GM03348 (cell line): Measurements from ENCODE around the gene CTCF.
"Not testable (repeated sequence)": the region's sequence is repeated elsewhere in the genome, so short reads cannot be mapped to it uniquely, and the experiment has no call there.

Experiments used
- DNase-seq: peaks from one replicate; pipeline ENCODE4 v3.0.0; 2012; ENCODE audit warnings: low spot score

The CTCF gene

DNA sequence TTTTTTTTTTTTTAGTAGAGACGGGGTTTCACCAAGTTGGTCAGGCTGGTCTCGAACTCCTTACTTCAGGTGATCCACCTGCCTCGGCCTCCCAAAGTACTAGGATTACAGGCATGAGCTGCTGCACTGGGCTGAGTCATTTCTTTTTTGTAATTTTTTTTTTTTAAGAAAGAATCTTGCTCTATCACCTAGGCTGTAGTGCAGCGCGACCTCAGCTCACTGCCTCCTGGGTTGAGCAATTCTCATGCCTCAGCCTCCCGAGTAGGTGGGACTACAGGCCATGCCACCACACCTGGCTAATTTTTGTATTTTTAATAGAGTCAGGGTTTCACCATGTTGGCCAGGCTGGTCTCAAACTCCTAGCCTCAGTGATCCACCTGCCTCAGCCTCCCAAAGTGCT lies 28.3 kb upstream of the CTCF start:
- DNase-seq: not testable (repeated sequence)

DNA sequence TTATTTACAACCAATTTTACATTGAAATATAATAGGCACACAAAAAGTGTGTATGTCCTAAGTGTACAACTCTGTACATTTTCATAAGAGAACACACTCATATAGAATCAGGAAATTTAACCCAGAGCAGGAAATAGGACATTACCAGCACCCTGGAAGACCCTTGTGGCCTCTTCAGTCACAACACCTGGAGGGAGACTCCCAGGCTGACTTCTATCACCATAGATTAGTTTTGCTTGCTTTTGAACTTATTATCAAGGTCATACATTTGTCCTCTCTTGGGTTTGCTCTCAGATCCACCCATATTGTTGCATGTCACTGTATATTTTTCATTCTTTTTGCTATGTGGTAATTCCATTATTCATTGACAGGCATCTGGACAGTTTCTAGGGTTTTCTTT lies 27.9 kb upstream of the CTCF start:
- DNase-seq: no peak

DNA sequence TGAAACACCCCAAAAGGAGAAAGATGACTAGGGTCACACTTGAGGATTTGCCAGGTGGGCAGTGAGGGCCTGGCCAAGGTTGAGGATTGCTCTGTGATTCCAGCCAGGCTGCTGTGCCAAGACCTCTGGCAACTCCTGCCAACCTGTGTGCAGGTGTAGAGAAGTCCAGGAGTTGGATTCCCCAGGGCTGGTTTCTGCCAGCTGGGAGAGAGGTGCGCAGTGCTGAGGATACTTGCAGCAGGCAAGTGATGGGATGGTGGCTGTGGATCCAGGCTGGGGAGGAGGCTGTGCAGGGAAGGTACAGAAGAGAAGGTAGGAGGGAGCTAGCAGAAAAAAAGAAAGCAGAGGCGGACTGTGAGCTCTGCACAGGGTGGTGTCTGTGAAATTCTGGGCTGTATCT lies 27.1 kb upstream of the CTCF start:
- no peak for DNase-seq

DNA sequence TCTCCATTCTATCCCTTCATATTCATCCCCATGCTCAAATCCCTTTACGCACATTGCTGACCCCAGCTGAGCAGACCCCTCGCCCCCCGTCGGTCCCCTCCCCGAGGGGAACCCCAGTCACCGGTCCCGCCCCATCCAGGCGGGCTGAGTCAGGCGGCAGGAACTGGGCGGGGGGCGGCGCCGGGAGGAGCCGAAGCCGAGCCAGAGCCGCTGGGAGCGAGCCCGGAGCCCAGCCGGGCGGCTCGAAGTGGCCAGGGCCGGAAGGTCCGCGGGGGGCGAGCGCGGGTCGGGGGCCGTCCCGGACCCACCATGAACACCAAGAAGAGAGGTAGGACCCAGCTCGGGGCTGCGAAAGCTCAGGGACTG lies 25.1 kb upstream of the CTCF start:
- peak; percentile 91 for DNase-seq

DNA sequence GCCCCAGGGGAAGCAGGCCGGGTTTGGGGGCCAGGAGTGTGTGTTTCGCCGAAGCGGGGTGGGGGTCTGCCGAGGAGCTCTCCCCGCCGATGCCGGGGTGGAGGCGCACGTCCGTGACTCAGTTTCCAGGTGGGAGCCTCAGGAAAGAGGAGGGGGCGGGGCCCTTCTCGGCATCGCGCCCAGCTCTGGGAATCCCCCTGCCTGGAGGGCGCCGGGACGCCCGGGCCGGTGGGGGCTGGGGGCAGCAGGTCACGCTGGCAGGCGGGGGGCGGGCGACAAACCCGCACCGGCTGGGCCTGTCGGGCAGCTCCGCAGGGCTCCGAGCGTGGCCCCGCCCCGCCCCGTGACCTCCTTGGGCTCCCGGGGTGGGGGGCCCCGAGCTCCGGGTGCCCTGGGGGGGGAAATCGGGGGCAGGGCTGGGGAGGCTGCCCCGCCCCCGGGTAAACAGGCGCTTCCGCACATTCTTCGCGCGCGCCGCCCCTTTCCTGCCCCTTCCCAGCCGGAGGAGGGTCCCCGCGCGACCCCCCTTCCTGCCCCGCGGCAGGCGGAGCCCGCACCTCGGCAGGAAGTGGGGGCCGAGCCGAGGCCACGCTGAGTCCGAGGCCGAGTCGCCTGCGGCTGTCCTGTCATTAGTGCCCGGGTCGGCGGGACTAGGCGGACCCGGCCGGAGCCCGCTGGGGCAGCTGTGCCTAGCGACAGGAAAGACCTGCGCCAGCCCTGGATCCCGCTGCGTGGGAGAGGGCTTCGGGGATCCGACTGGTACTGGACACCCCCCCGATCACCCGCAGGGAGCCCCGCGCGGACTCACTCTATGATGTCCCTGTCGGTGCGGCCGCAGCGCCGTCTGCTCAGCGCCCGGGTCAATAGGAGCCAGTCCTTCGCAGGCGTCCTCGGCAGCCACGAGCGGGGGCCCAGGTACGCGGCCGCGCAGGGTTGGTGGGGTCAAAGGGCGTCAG lies 24.4 kb upstream of the CTCF start:
- DNase-seq: peak; percentile 81

DNA sequence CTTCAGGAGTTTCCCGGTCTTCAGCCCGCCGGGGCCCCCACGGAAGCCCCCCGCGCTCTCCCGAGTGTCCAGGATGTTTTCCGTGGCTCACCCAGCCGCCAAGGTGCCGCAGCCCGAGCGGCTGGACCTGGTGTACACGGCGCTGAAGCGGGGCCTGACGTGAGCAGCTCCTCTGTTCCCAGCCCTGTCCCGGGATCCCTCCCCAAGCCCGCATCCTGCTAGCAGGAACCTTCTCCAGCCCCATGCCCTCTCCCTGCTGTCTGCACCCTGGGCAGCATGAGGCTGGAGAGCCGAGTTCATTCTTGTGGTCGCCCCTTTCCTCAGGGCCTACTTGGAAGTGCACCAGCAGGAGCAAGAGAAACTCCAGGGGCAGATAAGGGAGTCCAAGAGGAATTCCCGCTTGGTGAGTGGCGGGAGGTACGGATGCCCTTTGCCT lies 23.6 kb upstream of the CTCF start:
- DNase-seq: no peak

DNA sequence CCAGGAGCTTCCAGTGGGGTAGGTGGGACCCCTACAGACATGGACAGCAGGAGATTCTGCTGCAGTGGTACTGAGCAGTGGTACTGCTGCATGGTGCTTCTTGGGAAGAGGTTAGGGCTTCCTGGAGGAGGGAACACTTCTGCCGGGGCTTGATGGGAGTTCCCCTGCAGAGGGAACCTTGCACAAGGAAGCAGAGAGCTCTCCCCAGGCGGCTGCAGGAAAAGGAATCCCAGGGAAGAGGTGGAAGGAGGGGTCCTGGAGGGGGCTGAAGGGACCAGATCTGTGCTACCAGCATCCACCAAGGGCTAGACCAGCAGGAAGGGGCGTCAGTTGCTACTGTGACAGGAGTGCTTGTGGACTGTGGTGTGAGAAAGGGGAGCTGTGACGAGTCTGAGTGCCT lies 23.1 kb upstream of the CTCF start:
- no peak for DNase-seq

DNA sequence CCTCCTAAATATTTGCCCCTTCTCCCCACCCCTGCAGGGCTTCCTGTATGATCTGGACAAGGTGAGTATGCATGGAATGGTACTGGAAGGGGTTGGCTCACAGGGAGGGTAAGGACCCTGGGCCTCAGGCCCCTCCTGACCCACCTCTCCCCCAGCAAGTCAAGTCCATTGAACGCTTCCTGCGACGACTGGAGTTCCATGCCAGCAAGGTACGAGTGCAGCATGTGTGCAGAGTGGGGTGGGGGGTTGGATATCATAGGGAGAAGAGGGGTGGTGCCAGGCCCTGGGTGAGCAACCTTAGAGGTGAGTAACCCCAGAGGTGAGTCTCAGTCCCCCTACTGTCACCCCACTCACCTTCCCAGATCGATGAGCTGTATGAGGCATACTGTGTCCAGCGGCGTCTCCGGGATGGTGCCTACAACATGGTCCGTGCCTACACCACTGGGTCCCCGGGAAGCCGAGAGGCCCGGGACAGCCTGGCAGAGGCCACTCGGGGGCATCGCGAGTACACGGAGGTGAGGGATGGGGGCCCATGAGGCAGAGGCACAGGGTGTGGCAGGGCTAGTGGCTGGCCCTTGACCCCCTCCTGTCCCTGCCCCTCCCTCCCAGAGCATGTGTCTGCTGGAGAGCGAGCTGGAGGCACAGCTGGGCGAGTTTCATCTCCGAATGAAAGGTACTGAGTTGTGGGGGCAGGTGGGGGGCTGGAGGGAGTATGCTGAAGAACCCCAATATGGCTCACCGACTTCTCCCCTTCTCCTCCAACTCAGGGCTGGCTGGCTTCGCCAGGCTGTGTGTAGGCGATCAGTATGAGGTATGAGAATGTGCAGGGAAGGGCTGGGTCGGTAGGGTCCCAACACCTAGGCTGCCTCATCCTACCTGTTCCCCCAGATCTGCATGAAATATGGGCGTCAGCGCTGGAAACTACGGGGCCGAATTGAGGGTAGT lies 22.4 kb upstream of the CTCF start:
- no peak for DNase-seq

DNA sequence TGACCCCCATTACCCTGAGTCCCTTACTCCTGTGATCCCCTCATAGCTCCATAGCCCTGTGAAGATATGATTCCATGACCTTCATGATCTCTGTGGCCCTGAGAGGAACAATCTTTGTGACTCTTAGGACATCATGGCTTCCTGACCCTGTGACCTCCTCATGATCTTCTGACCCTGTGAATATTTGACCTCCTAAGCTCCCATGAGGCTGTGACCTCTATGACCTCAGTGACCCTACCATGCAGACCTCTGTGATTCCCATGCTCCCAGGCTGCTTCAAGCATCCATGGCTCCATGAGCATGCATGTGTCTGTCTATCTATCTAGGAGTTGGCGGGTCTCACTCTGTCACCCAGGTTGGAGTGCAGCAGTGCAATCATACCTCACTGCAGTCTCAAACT lies 21.6 kb upstream of the CTCF start:
- DNase-seq: no peak

DNA sequence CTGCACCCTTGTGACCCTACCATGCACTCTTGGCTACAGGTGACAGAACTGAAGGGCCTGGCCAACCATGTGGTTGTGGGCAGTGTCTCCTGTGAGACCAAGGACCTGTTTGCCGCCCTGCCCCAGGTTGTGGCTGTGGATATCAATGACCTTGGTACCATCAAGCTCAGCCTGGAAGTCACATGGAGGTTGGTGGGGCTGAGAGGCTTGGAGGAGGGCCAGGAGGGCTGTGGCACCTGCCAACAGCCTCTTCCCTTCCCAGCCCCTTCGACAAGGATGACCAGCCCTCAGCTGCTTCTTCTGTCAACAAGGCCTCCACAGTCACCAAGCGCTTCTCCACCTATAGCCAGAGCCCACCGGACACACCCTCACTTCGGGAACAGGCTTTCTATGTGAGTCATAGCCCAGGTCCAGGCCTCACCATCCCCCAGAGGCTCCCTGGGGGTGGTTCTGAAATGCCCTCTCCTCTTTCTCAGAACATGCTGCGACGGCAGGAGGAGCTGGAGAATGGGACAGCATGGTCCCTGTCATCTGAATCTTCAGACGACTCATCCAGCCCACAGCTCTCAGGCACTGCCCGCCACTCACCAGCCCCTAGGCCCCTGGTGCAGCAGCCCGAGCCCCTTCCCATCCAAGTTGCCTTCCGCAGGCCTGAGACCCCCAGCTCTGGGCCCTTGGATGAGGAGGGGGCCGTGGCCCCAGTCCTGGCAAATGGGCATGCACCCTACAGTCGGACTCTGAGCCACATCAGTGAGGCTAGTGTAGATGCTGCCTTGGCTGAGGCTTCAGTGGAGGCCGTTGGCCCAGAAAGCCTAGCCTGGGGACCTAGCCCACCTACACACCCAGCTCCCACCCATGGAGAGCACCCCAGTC lies 20.7 kb upstream of the CTCF start:
- no peak for DNase-seq

DNA sequence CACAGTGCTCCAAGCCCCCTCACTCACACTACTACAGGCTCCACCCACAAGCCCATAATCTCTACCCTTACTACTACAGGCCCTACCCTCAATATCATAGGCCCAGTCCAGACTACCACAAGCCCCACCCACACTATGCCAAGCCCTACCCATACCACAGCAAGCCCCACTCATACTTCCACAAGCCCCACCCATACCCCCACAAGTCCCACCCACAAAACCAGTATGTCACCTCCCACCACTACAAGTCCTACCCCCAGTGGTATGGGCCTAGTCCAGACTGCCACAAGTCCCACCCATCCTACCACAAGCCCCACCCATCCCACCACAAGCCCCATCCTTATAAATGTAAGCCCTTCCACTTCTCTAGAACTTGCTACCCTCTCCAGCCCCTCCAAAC lies 19.9 kb upstream of the CTCF start:
- peak; percentile 87 for DNase-seq

DNA sequence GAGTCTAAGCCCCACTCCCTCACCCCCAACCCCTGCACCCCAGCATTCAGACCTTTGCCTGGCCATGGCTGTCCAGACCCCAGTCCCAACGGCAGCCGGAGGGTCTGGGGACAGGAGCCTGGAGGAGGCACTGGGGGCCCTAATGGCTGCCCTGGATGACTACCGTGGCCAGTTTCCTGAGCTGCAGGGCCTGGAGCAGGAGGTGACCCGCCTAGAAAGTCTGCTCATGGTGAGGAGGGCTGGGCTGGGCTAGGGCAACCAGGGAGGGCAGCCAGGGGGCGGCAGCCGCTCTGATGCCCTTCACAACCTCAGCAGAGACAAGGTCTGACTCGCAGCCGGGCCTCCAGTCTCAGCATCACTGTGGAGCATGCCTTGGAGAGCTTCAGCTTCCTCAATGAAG lies 19.3 kb upstream of the CTCF start:
- DNase-seq: no peak

DNA sequence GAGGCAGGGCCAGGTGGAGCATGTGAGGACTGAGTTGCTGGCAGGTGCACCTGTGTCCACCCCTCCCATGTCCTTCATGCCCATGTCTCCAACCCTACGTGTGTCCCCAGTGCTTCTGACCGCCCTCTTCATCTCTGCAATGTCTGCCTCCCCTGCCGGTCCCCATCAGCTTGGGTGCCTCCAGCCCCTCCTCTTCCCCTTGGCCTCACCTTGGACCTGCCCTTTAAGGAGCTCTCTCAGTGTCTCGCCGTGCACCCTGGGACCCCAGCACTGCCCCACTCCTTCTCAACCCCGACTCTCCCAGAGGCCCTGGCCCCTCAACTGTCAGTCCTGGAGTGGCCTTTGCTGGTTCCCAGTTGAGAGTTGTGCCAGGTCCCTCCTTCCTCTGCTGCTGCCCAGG lies 18.7 kb upstream of the CTCF start:
- DNase-seq: no peak

DNA sequence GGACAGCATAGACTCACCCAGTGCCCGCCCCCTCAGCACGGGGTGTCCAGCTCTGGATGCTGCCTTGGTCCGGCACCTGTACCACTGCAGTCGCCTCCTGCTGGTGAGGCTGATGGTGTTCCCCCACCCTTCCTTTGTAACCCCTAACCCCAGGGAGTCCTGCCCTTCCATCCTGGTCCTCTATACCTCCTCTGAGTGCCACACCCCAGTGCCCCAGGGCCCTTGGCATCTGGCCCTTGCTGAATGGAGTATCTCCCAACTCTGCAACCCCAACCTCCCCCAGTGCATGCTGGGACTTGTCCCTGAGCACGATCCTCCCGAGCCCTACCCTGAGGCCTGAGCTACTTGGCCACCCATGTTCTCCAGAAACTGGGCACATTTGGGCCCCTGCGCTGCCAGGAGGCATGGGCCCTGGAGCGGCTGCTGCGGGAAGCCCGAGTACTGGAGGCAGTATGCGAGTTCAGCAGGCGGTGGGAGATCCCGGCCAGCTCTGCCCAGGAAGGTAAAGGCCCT lies 17.9 kb upstream of the CTCF start:
- no peak for DNase-seq

DNA sequence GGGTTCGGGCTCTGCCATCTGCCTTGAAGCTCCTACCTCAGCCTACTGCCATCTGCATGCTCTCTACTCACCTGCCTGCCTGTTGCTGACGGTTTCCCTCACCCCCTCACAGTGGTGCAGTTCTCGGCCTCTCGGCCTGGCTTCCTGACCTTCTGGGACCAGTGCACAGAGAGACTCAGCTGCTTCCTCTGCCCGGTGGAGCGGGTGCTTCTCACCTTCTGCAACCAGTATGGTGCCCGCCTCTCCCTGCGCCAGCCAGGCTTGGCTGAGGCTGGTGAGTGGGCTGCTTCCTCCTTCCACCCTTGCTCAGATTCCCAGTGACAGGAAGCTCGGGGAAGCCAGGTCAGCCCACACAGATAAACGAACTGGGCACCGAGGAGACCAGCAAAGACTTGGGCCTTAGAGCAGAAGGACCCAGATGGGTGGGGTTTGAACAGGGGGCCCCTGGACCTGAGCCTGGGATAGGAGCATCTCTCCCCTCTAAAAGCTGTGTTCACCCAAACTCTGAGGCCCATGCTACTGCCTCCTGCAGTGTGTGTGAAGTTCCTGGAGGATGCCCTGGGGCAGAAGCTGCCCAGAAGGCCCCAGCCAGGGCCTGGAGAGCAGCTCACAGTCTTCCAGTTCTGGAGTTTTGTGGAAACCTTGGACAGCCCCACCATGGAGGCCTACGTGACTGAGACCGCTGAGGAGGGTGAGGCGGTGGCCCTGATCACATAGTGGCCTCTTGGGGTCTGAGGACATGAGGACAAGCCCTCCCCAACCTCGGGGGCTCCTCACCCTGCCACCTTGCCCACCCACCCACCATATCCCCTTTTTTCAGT lies 17.3 kb upstream of the CTCF start:
- DNase-seq: no peak

DNA sequence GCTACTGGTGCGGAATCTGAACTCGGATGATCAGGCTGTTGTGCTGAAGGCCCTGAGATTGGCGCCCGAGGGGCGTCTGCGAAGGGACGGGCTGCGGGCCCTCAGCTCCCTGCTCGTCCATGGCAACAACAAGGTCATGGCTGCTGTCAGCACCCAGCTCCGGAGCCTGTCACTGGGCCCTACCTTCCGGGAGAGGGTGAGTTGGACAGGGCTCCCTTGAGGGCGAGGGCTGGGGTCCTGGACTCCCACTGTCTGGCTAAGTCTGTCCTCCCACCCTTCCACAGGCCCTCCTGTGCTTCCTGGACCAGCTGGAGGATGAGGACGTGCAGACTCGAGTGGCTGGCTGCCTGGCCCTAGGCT lies 16.7 kb upstream of the CTCF start:
- no peak for DNase-seq

DNA sequence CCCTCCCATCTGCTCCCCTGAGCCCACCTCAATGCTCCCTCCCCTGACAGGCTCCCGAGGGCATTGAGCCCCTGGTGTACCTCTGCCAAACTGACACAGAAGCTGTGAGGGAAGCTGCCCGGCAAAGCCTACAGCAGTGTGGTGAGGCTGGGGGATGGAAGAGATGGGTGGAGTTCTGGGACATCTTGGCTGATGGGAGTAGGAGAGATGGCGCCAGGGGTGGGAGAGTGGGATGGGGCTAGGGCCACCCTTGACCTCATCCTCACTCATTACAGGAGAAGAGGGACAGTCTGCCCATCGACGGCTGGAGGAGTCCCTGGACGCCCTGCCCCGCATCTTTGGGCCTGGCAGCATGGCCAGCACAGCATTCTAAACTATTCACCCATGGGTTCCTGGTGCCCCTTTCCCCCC lies 16.2 kb upstream of the CTCF start:
- DNase-seq: no peak

DNA sequence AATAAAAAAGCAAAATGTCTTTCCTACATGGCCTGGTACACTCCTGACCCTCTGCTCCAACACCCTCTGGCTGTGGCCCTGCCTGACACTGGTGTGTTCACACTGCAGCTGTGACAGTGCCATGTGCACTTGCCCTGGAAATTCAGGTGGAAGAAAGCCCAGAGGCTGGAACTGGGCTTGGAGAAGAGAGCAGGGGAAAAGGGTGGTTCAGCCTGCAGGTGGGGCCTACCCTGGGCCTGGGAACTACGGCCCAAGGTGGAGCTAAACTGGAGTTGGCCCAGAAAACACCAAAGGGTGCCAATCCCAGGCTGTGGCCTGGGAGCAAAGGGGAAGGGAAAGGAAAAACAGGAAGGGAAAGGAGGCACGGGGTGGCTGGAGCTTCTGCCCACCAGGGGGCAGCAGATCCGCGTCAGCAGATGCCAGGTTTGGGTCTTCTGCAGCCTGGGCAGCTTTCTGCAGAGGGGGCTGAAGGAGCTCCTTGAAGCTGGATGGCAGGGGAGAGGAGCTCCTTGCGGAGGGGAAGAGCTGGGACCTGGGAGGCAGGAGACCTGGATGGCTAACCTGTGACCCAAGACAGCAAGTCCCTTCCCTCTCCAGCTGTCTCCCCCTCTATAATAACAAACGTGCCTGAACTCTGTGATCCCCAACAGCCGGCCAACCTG lies 15.4 kb upstream of the CTCF start:
- DNase-seq: peak; percentile 85

DNA sequence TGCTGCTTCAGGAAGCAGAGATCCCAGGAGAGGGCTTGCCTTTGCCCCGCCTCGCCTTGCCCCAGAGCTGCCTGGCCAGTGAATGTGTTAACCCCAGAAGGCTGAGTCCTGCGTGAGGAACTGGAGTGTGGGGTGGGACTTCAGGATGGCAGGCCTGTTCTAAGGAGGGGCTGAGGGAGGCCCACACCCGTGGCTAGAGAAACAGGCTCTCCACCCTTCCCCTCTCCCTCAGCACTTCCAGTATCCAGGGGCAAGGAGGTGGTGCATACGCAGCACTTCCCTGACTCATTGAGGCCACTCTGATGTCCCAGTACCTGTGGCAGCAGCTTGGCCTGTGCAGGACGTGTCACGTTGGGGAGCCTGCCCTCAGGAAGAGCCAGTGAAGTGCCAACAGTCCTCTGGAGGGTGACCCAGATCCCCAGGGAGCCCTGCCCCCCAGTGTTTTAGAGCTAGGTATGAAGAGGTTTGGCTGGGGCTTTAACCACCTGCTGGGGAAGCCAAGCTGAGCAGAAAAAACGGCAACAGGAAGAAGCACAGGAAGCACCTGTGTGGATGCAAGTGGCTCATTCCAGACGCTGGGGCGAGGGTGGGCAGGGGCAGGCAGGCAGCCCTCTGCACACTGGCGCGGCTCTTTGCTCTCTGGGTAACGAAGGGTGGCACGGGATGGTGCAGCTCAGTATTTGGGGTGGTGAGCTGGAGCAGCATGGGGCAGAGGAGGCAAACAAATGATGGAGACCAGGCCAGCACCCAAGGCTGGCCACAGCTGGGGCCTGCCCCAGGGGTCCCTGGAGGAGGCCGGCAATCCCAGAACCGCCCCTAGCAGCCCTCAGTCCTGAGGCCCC lies 14.7 kb upstream of the CTCF start:
- no peak for DNase-seq
